ENCODE results near the gene TLX2. TPM values are rescaled to one million over a fixed set of nuclear protein-coding genes. Genes with fewer than 3 reads are reported as not detected.
A peak's percentile ranks its signal among the peaks of the same experiment; 100 is the strongest.

TLX2 gene
- total and polyA plus RNA-seq, 2 of the 13 experiments (the other 11 are each of a cell fraction or from before 2014, with no cell fraction given) = 0.05 to 0.20 TPM

- TF ChIP-seq ZBTB38 (CRISPR knock-in tag; IDR thresholded peaks at IDR 0.05) (peak; percentile 71), REXO4 (CRISPR knock-in tag; IDR thresholded peaks at IDR 0.05; ENCODE audit: borderline replicate concordance) (0 out of 2 replicates have a peak, but pooled peaks have one; percentile 24), HCFC1 (IDR thresholded peaks at IDR 0.05; ENCODE audit: low read depth, low read length) (no peak), ZSCAN21 (CRISPR knock-in tag; IDR thresholded peaks at IDR 0.05; ENCODE audit: borderline replicate concordance) (no peak), PHF8 (CRISPR knock-in tag; IDR thresholded peaks at IDR 0.05) (no peak), ZNF296 (CRISPR knock-in tag; conservative IDR thresholded peaks at IDR 0.05) (no peak), EED (CRISPR knock-in tag; IDR thresholded peaks at IDR 0.05) (0 out of 2 replicates have a peak, but pooled peaks have one; percentile 4), NFE2 (CRISPR knock-in tag; IDR thresholded peaks at IDR 0.05) (no peak), CENPX (CRISPR knock-in tag; IDR thresholded peaks at IDR 0.05) (no peak), ZNF713 (CRISPR knock-in tag; IDR thresholded peaks at IDR 0.05) (0 out of 2 replicates have a peak, but pooled peaks have one; percentile 42), ZBTB33 (CRISPR knock-in tag; IDR thresholded peaks at IDR 0.05) (peak; percentile 59), PITX1 (CRISPR knock-in tag; IDR thresholded peaks at IDR 0.05) (0 out of 2 replicates have a peak, but pooled peaks have one; percentile 23), ZHX1 (CRISPR knock-in tag; IDR thresholded peaks at IDR 0.05; ENCODE audit: low read depth) (0 out of 2 replicates have a peak, but pooled peaks have one; percentile 38), RXRA (CRISPR knock-in tag; IDR thresholded peaks at IDR 0.05) (0 out of 2 replicates have a peak, but pooled peaks have one; percentile 14)
- TF ChIP-seq, protein P1, sequence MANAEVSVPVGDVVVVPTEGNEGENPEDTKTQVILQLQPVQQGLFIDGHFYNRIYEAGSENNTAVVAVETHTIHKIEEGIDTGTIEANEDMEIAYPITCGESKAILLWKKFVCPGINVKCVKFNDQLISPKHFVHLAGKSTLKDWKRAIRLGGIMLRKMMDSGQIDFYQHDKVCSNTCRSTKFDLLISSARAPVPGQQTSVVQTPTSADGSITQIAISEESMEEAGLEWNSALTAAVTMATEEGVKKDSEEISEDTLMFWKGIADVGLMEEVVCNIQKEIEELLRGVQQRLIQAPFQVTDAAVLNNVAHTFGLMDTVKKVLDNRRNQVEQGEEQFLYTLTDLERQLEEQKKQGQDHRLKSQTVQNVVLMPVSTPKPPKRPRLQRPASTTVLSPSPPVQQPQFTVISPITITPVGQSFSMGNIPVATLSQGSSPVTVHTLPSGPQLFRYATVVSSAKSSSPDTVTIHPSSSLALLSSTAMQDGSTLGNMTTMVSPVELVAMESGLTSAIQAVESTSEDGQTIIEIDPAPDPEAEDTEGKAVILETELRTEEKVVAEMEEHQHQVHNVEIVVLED (CRISPR knock-in tag; IDR thresholded peaks at IDR 0.05; ENCODE audit: borderline replicate concordance) = no peak
- Histone ChIP-seq H4K20me1 (ENCODE audit: insufficient read depth, low read length) (no peaks in the 10 kb centered on the region), H2AFZ (ENCODE audit: low read length) (no peak overlapping the region), H3K9ac (ENCODE audit: insufficient read depth, low read depth, low read length) (no peak overlapping the region), H3K27ac (ENCODE audit: extremely low read length, insufficient read depth, low read length) (no peak overlapping the region), H3K79me2 (ENCODE audit: insufficient read depth, low read length) (no peaks in the 10 kb centered on the region), H3K9me3 (ENCODE audit: low read length) (no peaks in the 10 kb centered on the region), H3K4me2 (ENCODE audit: low read depth, low read length) (peak overlapping the region; percentile 92; the same call in 1 of the 2 replicates), H3K27me3 (ENCODE audit: control insufficient read depth in 1 of 2, insufficient read depth in 2 of 2, low read length in 2 of 2) (peaks cover 6 to 26% of the 10 kb centered on the region in 2 experiments; a peak in 2 of 5 replicates), H3K4me3 (replicated peaks in 1 of 3; ENCODE audit: insufficient read depth in 1 of 3, low read depth in 2 of 3, low read length in 3 of 3) (peak overlapping the region in 1 of 3 experiments; percentile 69; a peak in 1 of 6 replicates), H3K4me1 (ENCODE audit: insufficient read depth, low read length) (peaks cover 61% of the 10 kb centered on the region), H3K36me3 (replicated peaks in 1 of 2; ENCODE audit: control insufficient read depth in 1 of 2, insufficient read depth in 2 of 2, low read length in 2 of 2) (no peaks in the 10 kb centered on the region)
- WGBS (ENCODE audit: low lambda C conversion rate) = 81% methylated on average over 54 of the region's 58 CpGs
- intact Hi-C loops (cut with micrococcal nuclease; ENCODE audit: unreplicated experiment) = no loop called here
- no TSS peak for BruUV-seq (replicated peaks)
- no peak for DNase-seq (ENCODE audit: low spot score)
- CTCF ChIA-PET (ENCODE audit: low intra/inter-chr PET ratio, low total read pairs) = no interaction called here
- in situ Hi-C loops (cut with HindIII; ENCODE audit: extremely low pct_ligation_motif_present, low pct_unique_long_range_greater_than_20kb) = no loop called here
- no peak for ATAC-seq
- no peak for FAIRE-seq
- POLR2A ChIA-PET = no interaction called here
Measured at GRCh38 chr2:74554820-74555531, 40.7 kb downstream of the TLX2 start.

All from HepG2 (cell line).